ENCODE measurements around the gene LIN7B.
A peak's percentile ranks its signal among the peaks of the same experiment; 100 is the strongest.

Gene LIN7B

GRCh38 chr19:49094505-49095482 is 19.4 kb upstream of the LIN7B start:
- no peak for DNase-seq (ENCODE audit: low read depth)

- DNase-seq (ENCODE audit: low read depth) = peak; percentile 55
These were observed 16.5 kb upstream of the LIN7B start for GRCh38 chr19:49097453-49098288.

GRCh38 chr19:49098795-49099194 is 15.4 kb upstream of the LIN7B start:
- DNase-seq (ENCODE audit: low read depth) = no peak

- no peak for DNase-seq (ENCODE audit: low read depth)
These were observed 13.0 kb upstream of the LIN7B start for GRCh38 chr19:49101160-49101559.

GRCh38 chr19:49102303-49102702 is 11.9 kb upstream of the LIN7B start:
- no peak for DNase-seq (ENCODE audit: low read depth)

- no peak for DNase-seq (ENCODE audit: low read depth)
These were observed 10.7 kb upstream of the LIN7B start for GRCh38 chr19:49103331-49104085.

GRCh38 chr19:49104229-49104864 is 9.8 kb upstream of the LIN7B start:
- no peak for DNase-seq (ENCODE audit: low read depth)

- DNase-seq (ENCODE audit: low read depth) = peak; percentile 56
These were observed 7.5 kb upstream of the LIN7B start for GRCh38 chr19:49106648-49107135.

- DNase-seq (ENCODE audit: low read depth) = no peak
These were observed 6.3 kb upstream of the LIN7B start for GRCh38 chr19:49107625-49108459.

GRCh38 chr19:49109051-49109450 is 5.1 kb upstream of the LIN7B start:
- no peak for DNase-seq (ENCODE audit: low read depth)

GRCh38 chr19:49109569-49110233 is 4.5 kb upstream of the LIN7B start:
- no peak for DNase-seq (ENCODE audit: low read depth)

- no peak for DNase-seq (ENCODE audit: low read depth)
These were observed 3.6 kb upstream of the LIN7B start for GRCh38 chr19:49110567-49110966.

- DNase-seq (ENCODE audit: low read depth) = no peak
These were observed 2.8 kb upstream of the LIN7B start for GRCh38 chr19:49111218-49111998.

GRCh38 chr19:49114630-49115363 is 627 bp downstream of the LIN7B start:
- DNase-seq (ENCODE audit: low read depth) = no peak

- DNase-seq (ENCODE audit: low read depth) = no peak
These were observed 2.4 kb downstream of the LIN7B start for GRCh38 chr19:49116544-49116943.

GRCh38 chr19:49117677-49118564 is 3.8 kb downstream of the LIN7B start:
- no peak for DNase-seq (ENCODE audit: low read depth)

Data from stimulated activated CD8-positive, alpha-beta memory T cell treated with anti-CD3 and anti-CD28 coated beads, Interleukin-12 subunit alpha, Interleukin-12 subunit beta, amount 100 ng/mL, for 1 hour (primary cell).